ENCODE results near the gene MYO16. TPM values are rescaled to one million over a fixed set of nuclear protein-coding genes. Genes with fewer than 3 reads are reported as not detected.

The MYO16 gene
- total RNA-seq, 1 experiment from 2014 or later: 0.19 TPM

- Mint-ChIP-seq H3K4me1 (ENCODE audit: low read depth, unreplicated experiment) (peaks cover 8% of the 10 kb centered on the region), H3K27ac (ENCODE audit: unreplicated experiment) (no peak overlapping the region), H3K4me3 (ENCODE audit: low read depth, unreplicated experiment) (no peak overlapping the region), H3K27me3 (ENCODE audit: unreplicated experiment) (no peaks in the 10 kb centered on the region), H3K36me3 (ENCODE audit: insufficient read depth, unreplicated experiment) (no peaks in the 10 kb centered on the region), H3K9me3 (ENCODE audit: low read depth, unreplicated experiment) (no peaks in the 10 kb centered on the region)
- intact Hi-C loops (cut with micrococcal nuclease; ENCODE audit: unreplicated experiment): no loop called here
- TF ChIP-seq CTCF (IDR thresholded peaks at IDR 0.05; ENCODE audit: unreplicated experiment): no peak
- CTCF ChIA-PET: no interaction called here
- BruUV-seq (replicated peaks): no TSS peak
- DNase-seq: no peak
Observed at GRCh38 chr13:108955741-108956140, 326.3 kb downstream of the MYO16 start.

- intact Hi-C loops (cut with micrococcal nuclease; ENCODE audit: unreplicated experiment): no loop called here
- peak overlapping the region; percentile 41 for H3K27ac Mint-ChIP-seq (ENCODE audit: unreplicated experiment)
- CTCF ChIA-PET: interaction anchor here (0.6 kb wide), 1 partner anchor 59 kb away, joined by 3 read pairs; no protein-coding TSS in a partner anchor
Observed at GRCh38 chr13:108957369-108958012, 328.1 kb downstream of the MYO16 start.

GRCh38 chr13:108958013-108958376 lies 328.6 kb downstream of the MYO16 start:
- peaks cover 8% of the 10 kb centered on the region for H3K4me1 Mint-ChIP-seq (ENCODE audit: low read depth, unreplicated experiment)
- no peaks in the 10 kb centered on the region for H3K27me3 Mint-ChIP-seq (ENCODE audit: unreplicated experiment)
- BruUV-seq (replicated peaks): no TSS peak
- peak overlapping the region; percentile 41 for H3K27ac Mint-ChIP-seq (ENCODE audit: unreplicated experiment)
- H3K9me3 Mint-ChIP-seq (ENCODE audit: low read depth, unreplicated experiment): no peaks in the 10 kb centered on the region
- intact Hi-C loops (cut with micrococcal nuclease; ENCODE audit: unreplicated experiment): no loop called here
- no peak for DNase-seq
- no peak overlapping the region for H3K4me3 Mint-ChIP-seq (ENCODE audit: low read depth, unreplicated experiment)
- CTCF ChIA-PET: no interaction called here
- no peaks in the 10 kb centered on the region for H3K36me3 Mint-ChIP-seq (ENCODE audit: insufficient read depth, unreplicated experiment)
- TF ChIP-seq CTCF (IDR thresholded peaks at IDR 0.05; ENCODE audit: unreplicated experiment): no peak

More at GRCh38 chr13:108957369-108958012, 328.1 kb downstream of the MYO16 start:
- peaks cover 8% of the 10 kb centered on the region for H3K4me1 Mint-ChIP-seq (ENCODE audit: low read depth, unreplicated experiment)
- BruUV-seq (replicated peaks): no TSS peak
- no peaks in the 10 kb centered on the region for H3K27me3 Mint-ChIP-seq (ENCODE audit: unreplicated experiment)
- H3K4me3 Mint-ChIP-seq (ENCODE audit: low read depth, unreplicated experiment): no peak overlapping the region
- H3K9me3 Mint-ChIP-seq (ENCODE audit: low read depth, unreplicated experiment): no peaks in the 10 kb centered on the region
- DNase-seq: peak; percentile 6
- H3K36me3 Mint-ChIP-seq (ENCODE audit: insufficient read depth, unreplicated experiment): no peaks in the 10 kb centered on the region
- TF ChIP-seq CTCF (IDR thresholded peaks at IDR 0.05; ENCODE audit: unreplicated experiment): no peak

- Mint-ChIP-seq H3K27me3 (ENCODE audit: unreplicated experiment) (no peaks in the 10 kb centered on the region), H3K36me3 (ENCODE audit: insufficient read depth, unreplicated experiment) (no peaks in the 10 kb centered on the region), H3K4me1 (ENCODE audit: low read depth, unreplicated experiment) (peaks cover 8% of the 10 kb centered on the region), H3K9me3 (ENCODE audit: low read depth, unreplicated experiment) (peaks cover 2% of the 10 kb centered on the region), H3K27ac (ENCODE audit: unreplicated experiment) (peak overlapping the region; percentile 34), H3K4me3 (ENCODE audit: low read depth, unreplicated experiment) (no peak overlapping the region)
- TF ChIP-seq CTCF (IDR thresholded peaks at IDR 0.05; ENCODE audit: unreplicated experiment): no peak
- CTCF ChIA-PET: no interaction called here
- intact Hi-C loops (cut with micrococcal nuclease; ENCODE audit: unreplicated experiment): no loop called here
- no peak for DNase-seq
- BruUV-seq (replicated peaks): no TSS peak
Observed at GRCh38 chr13:108959234-108959633, 329.8 kb downstream of the MYO16 start.
